ENCODE data around the gene RYR3.

The RYR3 gene

GRCh38 chr15:33660151-33660550 lies 349.4 kb downstream of the RYR3 start:
- H3K27ac ChIP-seq (ENCODE audit: low read length): no peak overlapping the region
- H3K4me3 ChIP-seq (ENCODE audit: low read length): no peak overlapping the region
- no peaks in the 10 kb centered on the region for H3K9me3 ChIP-seq (ENCODE audit: insufficient read depth, low read length)
- H3K4me2 ChIP-seq (ENCODE audit: low read length): no peak overlapping the region
- H3K9ac ChIP-seq (ENCODE audit: low read length): no peak overlapping the region
- TF ChIP-seq EZH2phosphoT487 (IDR thresholded peaks at IDR 0.05; ENCODE audit: low read depth) (no peak), CTCF (IDR thresholded peaks at IDR 0.05; ENCODE audit: low read depth, low read length) (no peak)
- H3K27me3 ChIP-seq (ENCODE audit: low read depth, low read length): peaks cover 31% of the 10 kb centered on the region
- H3K4me1 ChIP-seq (ENCODE audit: low read length): no peaks in the 10 kb centered on the region
- no peaks in the 10 kb centered on the region for H3K79me2 ChIP-seq (ENCODE audit: low read length)
- H3K36me3 ChIP-seq (replicated peaks; ENCODE audit: low read depth, low read length): no peaks in the 10 kb centered on the region
- H2AFZ ChIP-seq (ENCODE audit: low read depth, low read length): no peak overlapping the region
- no peaks in the 10 kb centered on the region for H4K20me1 ChIP-seq (ENCODE audit: insufficient read depth, low read length)

- H3K9me3 ChIP-seq (ENCODE audit: insufficient read depth, low read length): no peaks in the 10 kb centered on the region
- H3K36me3 ChIP-seq (replicated peaks; ENCODE audit: low read depth, low read length): no peaks in the 10 kb centered on the region
- H3K27ac ChIP-seq (ENCODE audit: low read length): no peak overlapping the region
- no peaks in the 10 kb centered on the region for H4K20me1 ChIP-seq (ENCODE audit: insufficient read depth, low read length)
- H3K4me3 ChIP-seq (ENCODE audit: low read length): no peak overlapping the region
- H3K79me2 ChIP-seq (ENCODE audit: low read length): no peaks in the 10 kb centered on the region
- H3K9ac ChIP-seq (ENCODE audit: low read length): no peak overlapping the region
- no peak for TF ChIP-seq CTCF (IDR thresholded peaks at IDR 0.05; ENCODE audit: low read depth, low read length)
- H2AFZ ChIP-seq (ENCODE audit: low read depth, low read length): no peak overlapping the region
- no peaks in the 10 kb centered on the region for H3K4me1 ChIP-seq (ENCODE audit: low read length)
- no peak overlapping the region for H3K4me2 ChIP-seq (ENCODE audit: low read length)
- H3K27me3 ChIP-seq (ENCODE audit: low read depth, low read length): peaks cover 41% of the 10 kb centered on the region
Observed at GRCh38 chr15:33662014-33662413, 351.2 kb downstream of the RYR3 start.

- H3K27ac ChIP-seq (ENCODE audit: low read length): no peak overlapping the region
- H4K20me1 ChIP-seq (ENCODE audit: insufficient read depth, low read length): no peaks in the 10 kb centered on the region
- no peak overlapping the region for H2AFZ ChIP-seq (ENCODE audit: low read depth, low read length)
- H3K4me3 ChIP-seq (ENCODE audit: low read length): no peak overlapping the region
- peaks cover 42% of the 10 kb centered on the region for H3K27me3 ChIP-seq (ENCODE audit: low read depth, low read length)
- no peaks in the 10 kb centered on the region for H3K9me3 ChIP-seq (ENCODE audit: insufficient read depth, low read length)
- H3K79me2 ChIP-seq (ENCODE audit: low read length): no peaks in the 10 kb centered on the region
- no peak overlapping the region for H3K4me2 ChIP-seq (ENCODE audit: low read length)
- no peaks in the 10 kb centered on the region for H3K4me1 ChIP-seq (ENCODE audit: low read length)
- H3K36me3 ChIP-seq (replicated peaks; ENCODE audit: low read depth, low read length): no peaks in the 10 kb centered on the region
- no peak overlapping the region for H3K9ac ChIP-seq (ENCODE audit: low read length)
- TF ChIP-seq EZH2phosphoT487 (IDR thresholded peaks at IDR 0.05; ENCODE audit: low read depth): no peak
- no peak for TF ChIP-seq CTCF (IDR thresholded peaks at IDR 0.05; ENCODE audit: low read depth, low read length)
Observed at GRCh38 chr15:33664947-33665346, 354.2 kb downstream of the RYR3 start.

- Histone ChIP-seq H3K4me1 (ENCODE audit: low read length) (peaks cover 22% of the 10 kb centered on the region), H3K27ac (ENCODE audit: low read length) (no peak overlapping the region), H3K36me3 (replicated peaks; ENCODE audit: low read depth, low read length) (no peaks in the 10 kb centered on the region), H3K27me3 (ENCODE audit: low read depth, low read length) (peaks cover 69% of the 10 kb centered on the region), H3K9ac (ENCODE audit: low read length) (no peak overlapping the region), H3K79me2 (ENCODE audit: low read length) (no peaks in the 10 kb centered on the region), H3K4me2 (ENCODE audit: low read length) (no peak overlapping the region), H4K20me1 (ENCODE audit: insufficient read depth, low read length) (peaks cover 8% of the 10 kb centered on the region), H3K4me3 (ENCODE audit: low read length) (no peak overlapping the region), H3K9me3 (ENCODE audit: insufficient read depth, low read length) (no peaks in the 10 kb centered on the region), H2AFZ (ENCODE audit: low read depth, low read length) (no peak overlapping the region)
- TF ChIP-seq EZH2phosphoT487 (IDR thresholded peaks at IDR 0.05; ENCODE audit: low read depth) (no peak), CTCF (IDR thresholded peaks at IDR 0.05; ENCODE audit: low read depth, low read length) (no peak)
Observed at GRCh38 chr15:33670567-33670966, 359.8 kb downstream of the RYR3 start.

All from OCI-LY3 (cell line).